GM12875 (cell line): ENCODE measurements around the gene RASSF5.
A peak's percentile ranks its signal among the peaks of the same experiment; 100 is the strongest.
"Not testable (repeated sequence)": the region's sequence is repeated elsewhere in the genome, so short reads cannot be mapped to it uniquely, and the experiment has no call there.

Experiments used
- H3K4me3 ChIP-seq: one replicate; pipeline ENCODE4 v1.5.1; 2011; ENCODE audit warnings: low read depth, low read length, control low read depth
- CTCF ChIP-seq: IDR thresholded peaks from 2 replicates; pipeline ENCODE4 v1.5.1; 2011; ENCODE audit warnings: low read depth, mild to moderate bottlenecking, control low read depth, inconsistent platforms, low read length, moderate library complexity, borderline replicate concordance; ENCODE audit not compliant: insufficient read depth

RASSF5 gene

GRCh38 chr1:206612129-206612876 is 105.0 kb downstream of the RASSF5 start, which contains the start of gene EIF2D:
Gene EIF2D (minus strand): TSS chr1:206612465. CDS start chr1:206612342, 123 bp downstream.
- TF ChIP-seq CTCF, result peak; percentile 99
- peak within 1 kb of the TSS; percentile 66 for H3K4me3 ChIP-seq

- not testable (repeated sequence) for H3K4me3 ChIP-seq
These were observed 119.1 kb downstream of the RASSF5 start for GRCh38 chr1:206626396-206626795.

- H3K4me3 ChIP-seq, result no peak overlapping the region
- TF ChIP-seq CTCF, result no peak
These were observed 121.6 kb downstream of the RASSF5 start for GRCh38 chr1:206628916-206629315.

GRCh38 chr1:206631085-206631509 is 123.8 kb downstream of the RASSF5 start:
- no peak overlapping the region for H3K4me3 ChIP-seq

GRCh38 chr1:206633708-206634121 is 126.4 kb downstream of the RASSF5 start:
- no peak overlapping the region for H3K4me3 ChIP-seq

More at GRCh38 chr1:206631085-206631509, 123.8 kb downstream of the RASSF5 start:
- peak; percentile 61 for TF ChIP-seq CTCF

GRCh38 chr1:206634365-206635079 is 127.2 kb downstream of the RASSF5 start:
- H3K4me3 ChIP-seq, result peak overlapping the region; percentile 95
- peak; percentile 78 for TF ChIP-seq CTCF

More at GRCh38 chr1:206633708-206634121, 126.4 kb downstream of the RASSF5 start:
- TF ChIP-seq CTCF, result no peak

- H3K4me3 ChIP-seq, result peak within 1 kb of the TSS; percentile 95
- TF ChIP-seq CTCF, result no peak
These were observed 128.0 kb downstream of the RASSF5 start, which contains the start of gene DYRK3 for GRCh38 chr1:206635080-206635977. Gene DYRK3 (plus strand): TSS chr1:206635536. CDS start chr1:206635704, 168 bp downstream.
